ENCODE data around the gene ETV4.
"Not testable (repeated sequence)": the region's sequence is repeated elsewhere in the genome, so short reads cannot be mapped to it uniquely, and the experiment has no call there.

Gene ETV4

DNA sequence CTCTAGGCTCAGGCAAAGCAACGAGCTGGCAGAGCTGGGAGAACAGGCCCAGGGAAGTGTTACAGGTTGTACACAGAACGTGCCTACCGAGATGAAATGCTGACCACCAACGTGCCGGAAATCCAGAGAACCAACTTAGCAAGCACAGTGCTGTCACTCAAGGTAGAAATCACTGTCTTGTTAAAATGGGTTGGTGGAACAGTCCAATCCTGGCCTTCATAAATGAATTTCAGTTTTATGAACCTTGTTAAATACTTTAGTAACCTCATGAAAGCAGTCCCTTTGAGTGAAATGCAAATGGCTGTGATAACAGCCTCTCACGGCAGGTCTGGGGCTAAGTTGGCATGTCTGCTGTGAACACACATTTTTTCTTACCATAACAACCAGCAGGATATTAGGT is 29.0 kb downstream of the ETV4 start:
- TF ChIP-seq, protein P1, sequence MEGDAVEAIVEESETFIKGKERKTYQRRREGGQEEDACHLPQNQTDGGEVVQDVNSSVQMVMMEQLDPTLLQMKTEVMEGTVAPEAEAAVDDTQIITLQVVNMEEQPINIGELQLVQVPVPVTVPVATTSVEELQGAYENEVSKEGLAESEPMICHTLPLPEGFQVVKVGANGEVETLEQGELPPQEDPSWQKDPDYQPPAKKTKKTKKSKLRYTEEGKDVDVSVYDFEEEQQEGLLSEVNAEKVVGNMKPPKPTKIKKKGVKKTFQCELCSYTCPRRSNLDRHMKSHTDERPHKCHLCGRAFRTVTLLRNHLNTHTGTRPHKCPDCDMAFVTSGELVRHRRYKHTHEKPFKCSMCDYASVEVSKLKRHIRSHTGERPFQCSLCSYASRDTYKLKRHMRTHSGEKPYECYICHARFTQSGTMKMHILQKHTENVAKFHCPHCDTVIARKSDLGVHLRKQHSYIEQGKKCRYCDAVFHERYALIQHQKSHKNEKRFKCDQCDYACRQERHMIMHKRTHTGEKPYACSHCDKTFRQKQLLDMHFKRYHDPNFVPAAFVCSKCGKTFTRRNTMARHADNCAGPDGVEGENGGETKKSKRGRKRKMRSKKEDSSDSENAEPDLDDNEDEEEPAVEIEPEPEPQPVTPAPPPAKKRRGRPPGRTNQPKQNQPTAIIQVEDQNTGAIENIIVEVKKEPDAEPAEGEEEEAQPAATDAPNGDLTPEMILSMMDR (IDR thresholded peaks at IDR 0.05), result no peak
- no peaks in the 10 kb centered on the region for H3K27me3 ChIP-seq
- peaks cover 98% of the 10 kb centered on the region for H3K36me3 ChIP-seq
- H3K27ac ChIP-seq, result no peak overlapping the region
- H3K4me1 ChIP-seq (ENCODE audit: control insufficient read depth in 1 of 2, insufficient read depth in 1 of 2, low read depth in 1 of 2, low read length in 1 of 2), result no peaks in the 10 kb centered on the region
- H3K4me3 ChIP-seq (ENCODE audit: low read depth in 1 of 2, low read length in 1 of 2), result no peak overlapping the region
- H3K9me3 ChIP-seq, result peaks cover 4% of the 10 kb centered on the region

DNA sequence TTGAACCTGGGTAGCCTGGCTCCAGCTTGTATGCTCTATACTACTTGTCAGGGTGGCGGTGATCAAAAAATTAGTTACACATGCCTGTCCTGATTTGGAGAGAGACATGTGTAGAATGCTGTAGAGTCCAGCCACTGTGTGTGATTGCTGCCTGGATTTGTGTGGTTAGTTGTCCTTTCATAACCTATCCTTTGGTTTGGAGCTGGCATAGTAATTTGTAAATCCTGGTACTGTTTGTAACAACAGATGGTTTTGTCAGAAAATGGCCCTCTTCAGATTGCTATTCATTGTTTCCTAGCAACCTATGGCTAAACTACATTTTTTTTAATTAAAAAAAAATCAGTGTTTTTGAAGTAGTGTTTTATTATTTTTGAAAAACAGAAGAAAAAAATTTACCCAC is 30.5 kb downstream of the ETV4 start:
- peaks cover 98% of the 10 kb centered on the region for H3K36me3 ChIP-seq
- no peaks in the 10 kb centered on the region for H3K9me3 ChIP-seq
- TF ChIP-seq, protein P1 (IDR thresholded peaks at IDR 0.05), result no peak
- H3K27ac ChIP-seq, result no peak overlapping the region
- H3K4me3 ChIP-seq (ENCODE audit: low read depth in 1 of 2, low read length in 1 of 2), result no peak overlapping the region
- no peaks in the 10 kb centered on the region for H3K4me1 ChIP-seq (ENCODE audit: control insufficient read depth in 1 of 2, insufficient read depth in 1 of 2, low read depth in 1 of 2, low read length in 1 of 2)
- H3K27me3 ChIP-seq, result no peaks in the 10 kb centered on the region

- not testable (repeated sequence) for H3K27ac ChIP-seq; H3K4me1 ChIP-seq (ENCODE audit: control insufficient read depth in 1 of 2, insufficient read depth in 1 of 2, low read depth in 1 of 2, low read length in 1 of 2); H3K4me3 ChIP-seq (ENCODE audit: low read depth in 1 of 2, low read length in 1 of 2); H3K9me3 ChIP-seq; H3K27me3 ChIP-seq
- peaks cover 98% of the 10 kb centered on the region for H3K36me3 ChIP-seq
Measured at GRCh38 chr17:43511199-43511598, 34.9 kb downstream of the ETV4 start.

DNA sequence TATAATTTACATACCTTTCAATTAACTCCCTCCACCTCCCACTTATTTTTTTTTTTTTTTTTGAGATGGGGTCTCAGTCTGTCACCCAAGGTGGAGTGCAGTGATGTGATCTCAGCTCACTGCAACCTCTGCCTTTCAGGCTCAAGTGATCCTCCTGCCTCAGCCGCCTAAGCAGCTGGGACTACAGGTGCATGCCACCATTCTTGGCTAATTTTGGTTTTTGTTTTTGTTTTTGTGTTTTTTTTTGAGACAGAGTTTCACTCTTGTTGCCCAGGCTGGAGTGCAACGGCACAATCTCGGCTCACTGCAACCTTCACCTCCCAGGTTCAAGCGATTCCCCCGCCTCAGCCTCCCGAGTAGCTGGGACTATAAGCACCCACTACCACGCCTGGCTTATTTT is 36.7 kb downstream of the ETV4 start:
- H3K4me1 ChIP-seq (ENCODE audit: control insufficient read depth in 1 of 2, insufficient read depth in 1 of 2, low read depth in 1 of 2, low read length in 1 of 2); H3K27ac ChIP-seq; H3K27me3 ChIP-seq; H3K4me3 ChIP-seq (ENCODE audit: low read depth in 1 of 2, low read length in 1 of 2); H3K9me3 ChIP-seq: not testable (repeated sequence)
- peaks cover 100% of the 10 kb centered on the region for H3K36me3 ChIP-seq

DNA sequence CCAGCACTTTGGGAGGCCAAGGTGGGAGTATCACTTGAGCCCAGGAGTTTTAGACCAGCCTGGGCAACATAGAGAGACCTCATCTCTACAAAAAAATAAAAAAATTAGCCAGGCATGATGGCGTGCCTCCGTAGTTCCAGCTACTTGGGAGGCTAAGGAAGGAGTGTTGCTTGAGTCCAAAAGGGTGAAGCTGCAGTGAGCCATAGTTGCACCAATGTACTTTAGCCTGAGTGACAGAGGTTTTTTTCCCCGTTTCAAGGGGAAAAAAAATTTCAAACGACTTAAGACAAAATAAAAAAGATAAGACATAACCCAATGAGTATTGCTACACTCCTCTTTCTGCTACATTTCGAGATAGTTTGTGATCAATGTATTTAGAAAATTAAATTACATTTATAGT is 55.5 kb downstream of the ETV4 start:
- Histone ChIP-seq H3K4me1 (ENCODE audit: control insufficient read depth in 1 of 2, insufficient read depth in 1 of 2, low read depth in 1 of 2, low read length in 1 of 2) (peaks cover 11 to 13% of the 10 kb centered on the region in 2 experiments), H3K27ac (no peak overlapping the region), H3K27me3 (no peaks in the 10 kb centered on the region), H3K9me3 (no peaks in the 10 kb centered on the region), H3K4me3 (ENCODE audit: low read depth in 1 of 2, low read length in 1 of 2) (no peak overlapping the region), H3K36me3 (peaks cover 63% of the 10 kb centered on the region)
- TF ChIP-seq, protein P1 (IDR thresholded peaks at IDR 0.05), result no peak

DNA sequence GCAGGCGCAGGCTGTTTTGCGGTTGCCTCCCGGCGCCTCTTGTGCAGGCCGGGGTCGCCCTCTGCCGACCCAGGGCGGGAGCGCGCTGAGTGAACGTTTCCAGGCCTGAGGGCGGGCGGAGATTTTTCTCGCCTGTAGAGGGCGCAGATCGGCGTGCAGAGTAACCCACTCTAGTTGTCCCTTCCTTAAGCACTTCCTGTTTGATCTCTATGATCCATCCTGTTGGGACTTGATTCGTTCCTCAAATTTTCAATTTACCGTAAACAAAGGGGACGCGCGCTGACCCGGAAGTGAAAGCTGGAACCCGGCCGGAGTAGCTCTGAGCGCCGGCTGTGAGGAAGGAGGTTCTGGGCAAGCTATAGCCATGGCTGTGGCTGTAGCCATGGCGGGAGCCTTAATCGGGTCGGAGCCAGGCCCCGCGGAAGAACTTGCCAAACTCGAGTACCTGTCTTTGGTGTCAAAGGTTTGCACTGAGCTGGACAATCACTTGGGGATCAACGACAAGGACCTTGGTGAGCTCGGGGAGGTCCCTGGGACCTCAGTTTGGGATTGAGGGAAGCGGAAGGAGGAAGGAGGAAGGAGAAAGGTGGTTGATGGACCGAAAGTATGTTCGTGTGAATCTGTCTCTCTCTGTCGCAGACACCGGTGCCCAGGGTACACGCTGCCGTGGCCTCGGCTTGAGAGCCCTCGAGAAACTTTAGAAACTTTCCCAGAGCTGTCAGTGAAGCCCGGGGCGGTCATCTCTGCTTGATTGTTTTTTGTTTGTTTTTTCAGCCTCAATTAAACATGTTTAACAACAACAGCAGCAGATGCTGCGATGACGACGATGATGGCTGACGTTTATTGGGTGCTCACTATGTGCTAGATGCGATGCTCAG is 62.2 kb downstream of the ETV4 start, which contains the start of gene DHX8:
TSS of gene DHX8 (plus strand) at position 302 of the 878 bp plus-strand sequence. CDS start at position 365, 63 bp downstream.
- Histone ChIP-seq H3K27me3 (no peaks in the 10 kb centered on the region), H3K9me3 (no peaks in the 10 kb centered on the region), H3K4me3 (ENCODE audit: low read depth in 1 of 2, low read length in 1 of 2) (peak within 1 kb of the TSS; percentile 78 to 92), H3K27ac (peak within 1 kb of the TSS; percentile 91), H3K4me1 (ENCODE audit: control insufficient read depth in 1 of 2, insufficient read depth in 1 of 2, low read depth in 1 of 2, low read length in 1 of 2) (peaks cover 26 to 29% of the 10 kb centered on the region in 2 experiments), H3K36me3 (no peaks in the 10 kb centered on the region)
- TF ChIP-seq, protein P1 (IDR thresholded peaks at IDR 0.05), result peak; percentile 100
